HG03575 (cell line): Measurements from ENCODE around the gene RGS3.

ENCODE experiments used
- ATAC-seq: cut with Tn5 transposase; IDR thresholded peaks from one replicate; pipeline ENCODE4 v1.9.1; 2021; ENCODE audit not compliant: unreplicated experiment, insufficient number of reproducible peaks, low FRiP score; ENCODE audit errors: extremely low read depth

The RGS3 gene

DNA sequence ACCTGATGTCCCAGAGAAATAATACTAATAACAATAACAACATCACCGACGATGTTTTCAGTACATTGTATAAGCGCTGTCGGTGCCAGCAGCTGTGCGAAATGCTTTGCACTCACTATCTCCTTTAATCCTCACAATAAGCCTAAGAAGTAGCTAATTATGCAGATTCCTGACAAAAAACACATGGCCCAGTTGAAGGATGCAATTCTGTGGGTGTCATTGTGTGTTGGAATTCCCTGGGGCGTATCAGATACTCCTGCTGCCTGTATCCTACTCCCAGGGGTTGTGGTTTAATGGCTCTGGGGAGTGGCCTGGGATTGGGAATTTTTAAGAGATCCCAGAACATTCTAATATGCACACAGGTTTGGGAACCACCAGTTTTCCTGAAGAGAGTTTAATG, 154.0 kb downstream of the RGS3 start:
- ATAC-seq: no peak

DNA sequence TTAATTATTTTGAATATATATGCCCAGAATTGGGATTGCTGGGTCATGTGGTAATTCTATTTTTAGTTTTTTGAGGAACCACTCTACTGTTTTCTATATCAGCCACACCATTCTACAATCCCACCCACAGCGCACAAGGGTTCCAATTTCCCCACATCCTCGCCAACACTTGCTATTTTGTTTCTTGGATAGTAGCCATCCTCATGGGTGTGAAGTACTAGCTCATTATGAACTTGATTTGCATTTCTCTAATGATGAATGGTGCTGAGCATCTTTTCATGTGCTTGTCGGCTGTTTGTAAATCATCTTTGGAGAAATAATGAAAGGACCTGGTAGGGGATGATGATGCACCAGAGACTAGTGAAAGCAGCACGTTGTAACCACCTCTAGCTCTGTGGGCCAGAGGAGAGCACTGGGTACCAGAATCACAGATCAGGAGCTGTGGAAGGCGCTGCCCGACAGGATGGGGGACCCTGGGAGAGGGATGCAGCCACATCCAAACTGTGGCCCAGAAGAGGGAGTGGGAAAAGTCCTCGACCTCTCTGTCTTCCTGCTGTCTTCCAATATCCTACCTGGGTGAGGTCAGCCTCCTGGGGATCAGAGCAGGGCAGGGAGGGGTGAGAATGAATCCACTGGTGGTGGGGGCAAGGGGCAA, 155.4 kb downstream of the RGS3 start:
- no peak for ATAC-seq

- no peak for ATAC-seq
These were observed 156.2 kb downstream of the RGS3 start for GRCh38 chr9:113619491-113620376.

- no peak for ATAC-seq
These were observed 157.0 kb downstream of the RGS3 start for GRCh38 chr9:113620377-113621161.

DNA sequence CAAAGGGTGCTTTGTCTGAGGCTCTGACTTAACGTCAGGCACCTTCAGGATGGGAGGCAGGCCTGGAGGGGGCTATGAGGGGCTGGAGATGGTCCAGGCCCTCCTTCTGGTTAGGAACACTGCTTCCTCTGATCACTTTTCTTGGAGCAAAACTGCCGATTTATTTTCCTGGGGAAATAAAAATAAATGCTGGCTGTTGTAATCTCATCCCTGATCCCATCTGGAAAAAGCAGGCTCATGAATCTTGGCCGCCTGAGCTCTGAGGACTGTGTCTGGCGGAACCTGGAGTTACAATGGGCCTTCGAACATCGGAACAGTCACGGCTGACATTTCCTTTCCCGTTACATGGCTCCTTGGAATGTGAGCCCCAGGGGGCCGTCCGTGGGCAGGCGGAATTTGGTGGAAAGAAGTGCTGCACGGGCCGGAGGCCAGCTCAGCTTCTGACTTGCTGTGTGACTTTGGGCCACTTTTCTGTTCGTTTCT, 157.8 kb downstream of the RGS3 start:
- ATAC-seq: no peak

DNA sequence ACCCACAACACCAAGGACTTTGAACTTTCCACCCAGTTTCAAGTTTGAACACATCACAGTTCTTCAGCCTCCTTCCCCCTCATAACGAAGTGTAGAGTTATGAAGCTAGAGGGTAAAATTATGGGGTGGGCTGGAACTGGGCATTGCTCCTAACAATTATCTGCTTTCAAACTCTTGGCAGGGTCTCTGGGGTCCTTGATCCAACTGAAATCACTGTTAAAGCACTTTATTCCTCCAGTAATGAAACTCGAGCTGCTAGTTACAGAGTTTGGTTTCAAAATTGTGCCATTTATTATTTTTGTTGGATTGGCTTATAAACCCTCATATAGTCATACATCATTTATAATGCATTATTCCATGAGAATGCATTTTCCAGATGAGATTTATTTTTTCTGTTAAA, 158.5 kb downstream of the RGS3 start:
- ATAC-seq: no peak

DNA sequence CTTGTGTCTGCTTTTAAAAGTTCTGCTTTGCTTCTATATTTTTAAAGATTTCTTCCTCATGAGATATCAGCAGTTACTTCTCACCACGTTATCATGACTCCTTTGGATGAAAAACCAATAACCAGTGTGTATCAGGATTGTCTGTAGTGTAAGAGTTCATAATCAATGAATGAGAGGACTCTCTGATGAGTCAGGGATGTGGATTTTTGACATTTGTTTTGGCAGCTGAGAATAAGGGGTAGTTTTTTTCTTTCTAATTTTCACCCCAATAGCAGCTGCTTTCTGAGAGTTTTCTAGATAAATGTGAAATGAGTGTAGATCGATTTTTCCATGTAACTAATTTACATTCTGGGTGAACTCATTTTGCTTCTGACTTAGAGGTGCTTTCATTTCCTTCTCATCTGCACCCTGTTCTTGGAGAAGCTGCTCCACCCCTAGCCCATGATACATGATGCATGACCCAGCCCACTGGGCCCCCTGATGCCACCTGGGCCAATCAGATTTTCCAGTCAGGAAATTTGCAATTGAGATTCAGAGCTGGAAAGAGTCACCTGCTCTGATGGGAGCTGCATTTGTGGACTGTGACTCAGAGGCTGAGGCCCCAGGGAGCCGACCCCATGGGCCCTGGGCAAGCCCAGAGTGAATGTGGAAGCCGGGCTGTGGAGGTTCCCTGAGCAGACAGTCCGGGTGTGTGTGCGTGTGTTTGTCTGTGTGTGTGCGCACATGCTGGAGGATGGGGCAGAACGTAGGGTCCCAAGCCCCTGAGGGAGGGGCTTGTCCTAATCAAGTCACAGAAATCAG, 159.3 kb downstream of the RGS3 start:
- peak; percentile 57 for ATAC-seq

- no peak for ATAC-seq
These were observed 160.4 kb downstream of the RGS3 start for GRCh38 chr9:113623851-113624485.

GRCh38 chr9:113624721-113625120, 161.2 kb downstream of the RGS3 start:
- no peak for ATAC-seq

DNA sequence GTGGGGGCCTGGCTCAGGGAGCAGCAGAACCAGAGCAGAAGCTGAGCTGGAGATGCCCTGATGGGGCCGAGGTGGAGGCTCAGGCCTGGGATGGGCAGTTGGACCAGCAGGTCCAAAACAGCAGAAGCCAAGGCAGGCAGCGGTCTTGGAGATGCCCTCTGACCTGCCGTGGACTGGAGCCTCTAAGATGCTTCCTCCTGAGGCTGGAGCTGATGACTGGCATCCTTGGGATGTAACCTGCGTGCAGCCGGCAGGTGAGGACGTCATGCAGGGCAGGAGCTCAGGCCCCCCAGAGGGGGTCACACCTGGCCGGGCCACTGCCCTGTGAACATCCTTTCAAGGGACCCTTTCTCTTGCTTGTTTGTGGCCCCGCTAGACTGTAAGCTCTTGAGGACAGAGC, 162.0 kb downstream of the RGS3 start:
- ATAC-seq: no peak

- no peak for ATAC-seq
These were observed 163.4 kb downstream of the RGS3 start for GRCh38 chr9:113626735-113627495.

DNA sequence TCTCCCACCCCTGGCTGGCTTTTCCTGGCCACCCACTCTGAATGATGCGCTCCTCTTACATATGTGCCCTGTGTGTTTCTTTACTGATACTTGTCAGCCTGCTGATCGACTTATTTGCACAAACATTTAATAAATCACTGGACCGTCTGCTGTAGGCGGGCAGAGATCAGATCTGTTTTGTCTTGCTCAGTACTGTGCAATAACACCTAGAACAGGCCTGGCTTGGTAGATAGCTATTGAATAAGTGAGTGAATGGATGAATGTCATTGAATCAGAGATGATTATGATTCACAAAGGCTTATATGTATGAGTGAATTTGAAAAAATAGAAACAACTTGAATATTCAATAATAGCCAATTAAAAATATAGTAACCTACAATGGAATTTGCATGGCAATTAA, 165.1 kb downstream of the RGS3 start:
- ATAC-seq: no peak

- no peak for ATAC-seq
These were observed 167.0 kb downstream of the RGS3 start for GRCh38 chr9:113630386-113631136.

DNA sequence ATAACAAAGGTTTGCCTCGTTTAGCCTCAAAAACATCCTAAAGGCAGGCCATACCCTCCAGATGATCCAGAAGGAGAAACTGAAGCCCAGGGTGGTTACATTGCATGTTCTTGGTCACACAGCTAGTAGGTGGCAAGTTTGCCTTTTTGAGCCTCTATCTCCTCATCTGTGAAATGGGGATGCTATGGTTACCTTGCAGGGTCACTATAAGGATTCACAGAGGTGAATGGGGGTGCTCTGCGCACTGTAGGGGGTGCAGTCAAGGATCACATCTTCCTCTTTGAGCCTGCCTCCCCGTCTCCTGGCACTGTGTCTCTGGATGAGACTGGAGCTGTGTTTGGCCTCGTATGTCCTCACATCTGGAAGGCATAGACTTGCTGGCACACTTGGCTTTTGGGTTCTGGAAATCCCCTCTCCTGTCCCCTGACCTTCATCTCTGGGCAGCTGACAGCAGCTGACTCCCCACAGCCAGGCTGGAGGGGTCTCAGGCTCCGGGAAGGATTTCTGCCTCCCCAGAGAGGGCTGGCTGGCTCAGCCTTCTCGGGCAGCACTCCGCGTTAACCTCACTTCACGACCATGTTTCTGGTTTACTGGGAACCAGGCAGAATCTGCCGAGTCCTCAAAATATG, 167.7 kb downstream of the RGS3 start:
- no peak for ATAC-seq

DNA sequence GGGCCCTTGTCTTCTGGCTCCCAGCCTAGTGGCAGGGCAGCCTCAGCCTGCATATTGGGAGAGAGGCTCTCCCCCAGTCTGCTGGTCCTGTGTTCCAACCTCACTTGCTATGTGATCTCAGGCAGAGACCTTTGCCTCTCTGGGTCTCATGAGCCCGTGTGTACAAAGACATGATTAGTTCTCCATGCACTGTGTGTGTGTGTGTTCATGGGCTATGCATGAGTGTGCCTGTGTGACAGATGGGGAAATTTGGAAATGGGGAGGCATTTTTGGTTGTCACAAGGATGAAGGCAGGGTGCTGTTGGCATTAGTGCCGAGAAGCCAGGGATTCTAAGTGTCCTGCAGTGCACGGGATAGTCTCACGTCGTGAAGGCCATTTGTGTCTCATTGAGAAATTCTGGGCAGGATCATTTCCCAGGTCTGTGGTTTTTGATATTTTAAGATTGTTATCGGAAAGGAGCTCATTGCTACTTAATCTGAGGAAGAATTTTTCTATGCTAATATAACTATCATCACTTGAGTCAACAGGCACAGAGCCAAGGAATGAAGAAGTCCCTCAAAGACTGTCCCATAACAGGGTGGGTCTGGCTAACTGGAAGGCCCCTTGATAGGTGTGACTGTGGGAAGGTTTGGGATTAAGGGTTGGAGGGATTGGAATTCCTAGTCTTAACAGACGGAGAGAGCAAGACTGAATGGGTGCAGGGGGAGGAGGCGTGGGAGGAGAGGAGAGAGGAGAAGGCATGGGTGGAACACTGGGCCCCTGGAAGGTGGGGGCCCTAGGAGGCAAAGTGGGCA, 168.5 kb downstream of the RGS3 start:
- ATAC-seq: no peak
